Measurements from ENCODE around the gene COPZ2. TPM values are rescaled to one million over a fixed set of nuclear protein-coding genes. Genes with fewer than 3 reads are reported as not detected.

The COPZ2 gene
- total RNA-seq, 1 experiment from 2014 or later: not detected

- intact Hi-C loops (cut with micrococcal nuclease; ENCODE audit: unreplicated experiment): loop anchor here (1.0 kb wide), 1 partner anchor 12 kb away; no protein-coding TSS in a partner anchor
- TF ChIP-seq CTCF (conservative IDR thresholded peaks at IDR 0.05; ENCODE audit: low read depth, low read length): no peak
- no peak for TF ChIP-seq EZH2 (IDR thresholded peaks at IDR 0.05; ENCODE audit: borderline replicate concordance, low read depth, low read length, poor library complexity, severe bottlenecking)
- DNase-seq (ENCODE audit: low spot score): no peak
- CTCF ChIA-PET: interaction anchor here (1.6 kb wide), 1 partner anchor 12 kb away, joined by 7 read pairs; no protein-coding TSS in a partner anchor
- peaks cover 91% of the 10 kb centered on the region for H3K36me3 ChIP-seq (ENCODE audit: insufficient read depth, low read length, poor library complexity, severe bottlenecking)
- H3K4me3 ChIP-seq (ENCODE audit: low read depth, low read length, poor library complexity, severe bottlenecking): no peak overlapping the region
- H3K27ac ChIP-seq (ENCODE audit: low read depth, low read length, poor library complexity, severe bottlenecking): no peak overlapping the region
- POLR2A ChIA-PET (ENCODE audit: low non-redundant PET): interaction anchor here (0.6 kb wide), 1 partner anchor 77 kb away, joined by 3 read pairs; no protein-coding TSS in a partner anchor
- no peaks in the 10 kb centered on the region for H3K4me1 ChIP-seq (ENCODE audit: insufficient read depth, low read length, poor library complexity, severe bottlenecking)
- BruUV-seq (replicated peaks): no TSS peak
- H3K27me3 ChIP-seq (replicated peaks; ENCODE audit: insufficient read depth, low read depth, low read length, poor library complexity): no peaks in the 10 kb centered on the region
- H3K9me3 ChIP-seq (ENCODE audit: low read depth, low read length, poor library complexity, severe bottlenecking): no peaks in the 10 kb centered on the region
Measured at GRCh38 chr17:48066656-48067055, 29.1 kb upstream of the COPZ2 start.

DNA sequence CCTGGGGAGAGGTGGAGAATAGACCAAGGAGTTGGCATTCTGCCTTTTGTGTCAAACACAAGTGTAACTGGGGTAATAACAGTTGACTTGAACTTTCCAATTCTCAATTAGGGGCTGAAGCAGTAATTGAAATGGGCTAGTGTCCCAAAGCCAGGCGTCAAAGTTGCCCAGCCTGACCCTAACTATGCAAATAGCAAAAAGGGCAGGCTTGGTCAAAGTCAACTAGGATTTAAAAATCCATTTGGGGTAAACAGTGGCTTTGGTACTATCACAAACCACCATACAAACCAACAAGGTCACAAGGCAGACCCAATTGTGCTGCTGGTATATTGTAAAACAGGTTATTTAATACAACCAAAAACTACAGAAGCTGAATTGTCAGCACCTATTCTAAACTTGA is 28.6 kb upstream of the COPZ2 start:
- POLR2A ChIA-PET (ENCODE audit: low non-redundant PET): no interaction called here
- H3K4me1 ChIP-seq (ENCODE audit: insufficient read depth, low read length, poor library complexity, severe bottlenecking): no peaks in the 10 kb centered on the region
- TF ChIP-seq CTCF (conservative IDR thresholded peaks at IDR 0.05; ENCODE audit: low read depth, low read length) (no peak), EZH2 (IDR thresholded peaks at IDR 0.05; ENCODE audit: borderline replicate concordance, low read depth, low read length, poor library complexity, severe bottlenecking) (no peak)
- intact Hi-C loops (cut with micrococcal nuclease; ENCODE audit: unreplicated experiment): loop anchor here (1.0 kb wide), 1 partner anchor 12 kb away; no protein-coding TSS in a partner anchor
- no peak overlapping the region for H3K4me3 ChIP-seq (ENCODE audit: low read depth, low read length, poor library complexity, severe bottlenecking)
- no TSS peak for BruUV-seq (replicated peaks)
- DNase-seq (ENCODE audit: low spot score): no peak
- peaks cover 91% of the 10 kb centered on the region for H3K36me3 ChIP-seq (ENCODE audit: insufficient read depth, low read length, poor library complexity, severe bottlenecking)
- no peaks in the 10 kb centered on the region for H3K27me3 ChIP-seq (replicated peaks; ENCODE audit: insufficient read depth, low read depth, low read length, poor library complexity)
- H3K9me3 ChIP-seq (ENCODE audit: low read depth, low read length, poor library complexity, severe bottlenecking): no peaks in the 10 kb centered on the region
- H3K27ac ChIP-seq (ENCODE audit: low read depth, low read length, poor library complexity, severe bottlenecking): no peak overlapping the region
- CTCF ChIA-PET: interaction anchor here (1.6 kb wide), 1 partner anchor 11 kb away, joined by 7 read pairs; no protein-coding TSS in a partner anchor

DNA sequence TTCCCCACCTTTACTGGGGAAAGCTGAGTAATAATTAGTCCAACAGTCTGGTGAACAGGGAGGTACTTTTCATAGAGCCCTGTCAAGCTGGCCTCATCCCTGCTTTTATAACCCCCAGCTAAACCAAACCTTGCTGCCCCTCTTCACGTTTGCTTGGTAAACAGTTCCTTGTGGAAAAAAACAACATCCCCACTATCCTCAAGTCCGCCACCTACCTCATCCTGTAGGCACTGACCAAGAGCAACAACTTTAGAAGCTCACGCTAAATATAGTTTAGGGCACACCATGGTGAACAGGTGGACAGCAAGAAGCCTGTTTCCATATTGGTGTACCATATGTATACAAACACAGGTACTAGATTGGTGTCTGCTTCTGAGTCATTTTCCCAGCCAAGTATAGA is 27.0 kb upstream of the COPZ2 start:
- Histone ChIP-seq H3K9me3 (ENCODE audit: low read depth, low read length, poor library complexity, severe bottlenecking) (no peaks in the 10 kb centered on the region), H3K27me3 (replicated peaks; ENCODE audit: insufficient read depth, low read depth, low read length, poor library complexity) (no peaks in the 10 kb centered on the region), H3K27ac (ENCODE audit: low read depth, low read length, poor library complexity, severe bottlenecking) (peak overlapping the region; percentile 45), H3K4me1 (ENCODE audit: insufficient read depth, low read length, poor library complexity, severe bottlenecking) (no peaks in the 10 kb centered on the region), H3K4me3 (ENCODE audit: low read depth, low read length, poor library complexity, severe bottlenecking) (no peak overlapping the region), H3K36me3 (ENCODE audit: insufficient read depth, low read length, poor library complexity, severe bottlenecking) (peaks cover 89% of the 10 kb centered on the region)
- POLR2A ChIA-PET (ENCODE audit: low non-redundant PET): no interaction called here
- intact Hi-C loops (cut with micrococcal nuclease; ENCODE audit: unreplicated experiment): no loop called here
- no peak for DNase-seq (ENCODE audit: low spot score)
- TF ChIP-seq EZH2 (IDR thresholded peaks at IDR 0.05; ENCODE audit: borderline replicate concordance, low read depth, low read length, poor library complexity, severe bottlenecking) (no peak), CTCF (conservative IDR thresholded peaks at IDR 0.05; ENCODE audit: low read depth, low read length) (no peak)
- no TSS peak for BruUV-seq (replicated peaks)
- CTCF ChIA-PET: no interaction called here
